ENCODE measurements around the gene CNTNAP4. TPM values are rescaled to one million over a fixed set of nuclear protein-coding genes. Genes with fewer than 3 reads are reported as not detected.

CNTNAP4 gene
- total RNA-seq, 1 experiment from 2014 or later, result not detected

DNA sequence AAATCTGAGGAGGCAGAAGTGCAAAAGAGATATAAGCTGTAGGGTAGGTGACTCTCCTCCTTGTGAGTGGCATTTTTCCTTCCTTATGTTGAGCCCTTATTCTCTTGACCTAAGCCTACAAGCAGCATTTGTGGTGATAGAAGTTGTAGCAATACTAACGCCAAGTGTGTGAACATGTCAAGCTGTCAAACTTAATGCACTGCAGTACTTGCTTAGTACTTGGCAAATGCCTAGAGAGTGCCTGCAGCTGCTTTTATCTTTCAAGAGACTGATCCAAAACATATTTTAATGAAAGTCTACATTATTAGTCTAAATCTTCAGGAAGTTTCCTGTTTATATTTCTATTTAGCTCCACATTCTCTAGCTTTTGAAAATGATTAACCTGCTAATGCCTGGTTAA, 83.2 kb downstream of the CNTNAP4 start:
- Histone ChIP-seq H3T11ph (ENCODE audit: low read length) (no peak overlapping the region), H3K14ac (ENCODE audit: insufficient read depth, low read length) (no peak overlapping the region), H2BK15ac (ENCODE audit: low read depth, low read length) (no peak overlapping the region), H3K79me1 (ENCODE audit: insufficient read depth, low read depth, low read length, poor library complexity, severe bottlenecking) (no peaks in the 10 kb centered on the region), H3K4ac (ENCODE audit: low read depth, low read length) (no peak overlapping the region), H3K18ac (ENCODE audit: insufficient read length, low read depth, low read length) (no peak overlapping the region), H2BK5ac (ENCODE audit: insufficient read length, low read length) (no peak overlapping the region), H4K91ac (ENCODE audit: insufficient read length, low read depth, low read length) (no peak overlapping the region), H2AK5ac (ENCODE audit: insufficient read length, low read length) (no peak overlapping the region), H4K8ac (replicated peaks; ENCODE audit: insufficient read length, low read depth, low read length) (no peak overlapping the region), H3K27ac (ENCODE audit: insufficient read length, low read depth, low read length) (no peak overlapping the region), H2BK12ac (ENCODE audit: insufficient read length, low read depth, low read length) (no peak overlapping the region), H3K23me2 (ENCODE audit: insufficient read length, low read depth, low read length, poor library complexity, severe bottlenecking) (no peaks in the 10 kb centered on the region), H3K9ac (ENCODE audit: extremely low read depth, insufficient read length, low read length) (no peak overlapping the region), H3K23ac (ENCODE audit: insufficient read length, low read depth, low read length) (no peak overlapping the region), H3K27me3 (ENCODE audit: insufficient read depth, low read length) (no peaks in the 10 kb centered on the region), H2BK20ac (ENCODE audit: low read depth, low read length, poor library complexity, severe bottlenecking) (no peak overlapping the region), H4K5ac (ENCODE audit: insufficient read length, low read depth, low read length) (no peak overlapping the region), H3K79me2 (ENCODE audit: insufficient read depth, low read length) (no peaks in the 10 kb centered on the region), H2AFZ (ENCODE audit: low read length) (no peak overlapping the region), H4K20me1 (ENCODE audit: control insufficient read depth, insufficient read depth, insufficient read length) (no peaks in the 10 kb centered on the region), H3K4me2 (ENCODE audit: insufficient read depth, insufficient read length, low read length) (no peak overlapping the region), H3K9me3 (ENCODE audit: control insufficient read depth, low read depth, low read length) (no peaks in the 10 kb centered on the region), H3K56ac (ENCODE audit: insufficient read length, low read depth, low read length) (no peak overlapping the region), H2BK120ac (ENCODE audit: low read depth, low read length, poor library complexity, severe bottlenecking) (no peak overlapping the region), H3K4me1 (ENCODE audit: insufficient read depth, low read length) (no peaks in the 10 kb centered on the region; the same call in 1 of the 2 replicates)
- TF ChIP-seq, protein P1, sequence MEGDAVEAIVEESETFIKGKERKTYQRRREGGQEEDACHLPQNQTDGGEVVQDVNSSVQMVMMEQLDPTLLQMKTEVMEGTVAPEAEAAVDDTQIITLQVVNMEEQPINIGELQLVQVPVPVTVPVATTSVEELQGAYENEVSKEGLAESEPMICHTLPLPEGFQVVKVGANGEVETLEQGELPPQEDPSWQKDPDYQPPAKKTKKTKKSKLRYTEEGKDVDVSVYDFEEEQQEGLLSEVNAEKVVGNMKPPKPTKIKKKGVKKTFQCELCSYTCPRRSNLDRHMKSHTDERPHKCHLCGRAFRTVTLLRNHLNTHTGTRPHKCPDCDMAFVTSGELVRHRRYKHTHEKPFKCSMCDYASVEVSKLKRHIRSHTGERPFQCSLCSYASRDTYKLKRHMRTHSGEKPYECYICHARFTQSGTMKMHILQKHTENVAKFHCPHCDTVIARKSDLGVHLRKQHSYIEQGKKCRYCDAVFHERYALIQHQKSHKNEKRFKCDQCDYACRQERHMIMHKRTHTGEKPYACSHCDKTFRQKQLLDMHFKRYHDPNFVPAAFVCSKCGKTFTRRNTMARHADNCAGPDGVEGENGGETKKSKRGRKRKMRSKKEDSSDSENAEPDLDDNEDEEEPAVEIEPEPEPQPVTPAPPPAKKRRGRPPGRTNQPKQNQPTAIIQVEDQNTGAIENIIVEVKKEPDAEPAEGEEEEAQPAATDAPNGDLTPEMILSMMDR (conservative IDR thresholded peaks at IDR 0.05), result no peak
- peaks cover 3% of the 10 kb centered on the region for H3K27me3 Mint-ChIP-seq (ENCODE audit: low read depth)
- no peak overlapping the region; a peak in 1 of 7 replicates for H3K27ac Mint-ChIP-seq
- DNase-seq, result no peak
- no peaks in the 10 kb centered on the region for H3K4me1 Mint-ChIP-seq
- peaks cover 2 to 6% of the 10 kb centered on the region in 2 experiments; a peak in 3 of 5 replicates for H3K9me3 Mint-ChIP-seq
- WGBS (ENCODE audit: extremely low coverage, insufficient read length, low lambda C conversion rate), result no CpG with 5 or more reads among the region's 1 CpG
- peaks cover 0 to 3% (median 0%) of the 10 kb centered on the region in 3 experiments; a peak in 1 of 7 replicates for H3K36me3 Mint-ChIP-seq (ENCODE audit: insufficient read depth in 1 of 3, low read depth in 3 of 3)
- no peak overlapping the region for H3K4me3 Mint-ChIP-seq

Data from H9 (cell line).